ENCODE results near the gene GTF2IRD1. TPM values are rescaled to one million over a fixed set of nuclear protein-coding genes. Genes with fewer than 3 reads are reported as not detected.

The GTF2IRD1 gene
- total RNA-seq, 1 experiment from 2014 or later = 34.3 TPM

DNA sequence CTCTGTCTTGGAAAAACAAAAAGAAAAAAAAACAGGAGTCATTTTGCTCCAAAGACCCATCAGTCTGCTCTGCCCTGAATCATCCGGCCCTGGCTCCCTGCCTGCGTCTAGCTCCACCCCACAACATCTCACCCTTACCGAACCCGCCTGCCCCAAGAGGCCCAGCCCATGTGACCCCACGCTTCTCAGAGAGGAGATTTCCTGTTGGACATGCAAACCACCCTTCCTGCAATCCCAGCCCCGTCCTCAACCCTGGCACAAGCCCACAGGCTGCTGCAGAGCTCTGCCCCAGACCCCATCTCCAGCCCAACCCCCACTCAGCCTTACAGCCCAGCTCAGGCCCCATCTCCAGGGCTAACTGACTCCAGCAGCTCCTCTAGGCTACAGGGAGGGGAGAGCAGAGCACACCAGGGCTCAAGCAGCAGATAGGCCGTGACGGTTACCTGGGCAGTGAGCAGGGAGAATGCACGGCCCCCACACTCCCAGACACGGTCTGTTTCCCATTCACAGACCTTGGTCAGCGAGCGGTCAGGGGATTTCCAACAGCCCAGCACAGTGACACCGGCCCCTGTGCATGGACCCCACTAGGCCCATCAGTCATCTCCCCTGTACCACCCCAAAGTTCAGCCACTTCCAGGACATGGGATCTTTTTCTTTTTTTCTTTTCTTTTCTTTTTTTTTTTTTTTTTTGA lies 133.9 kb downstream of the GTF2IRD1 start:
- Histone ChIP-seq H3T11ph (ENCODE audit: low read length) (no peak overlapping the region), H3K14ac (ENCODE audit: insufficient read depth, low read length) (no peak overlapping the region), H3K27ac (ENCODE audit: insufficient read length, low read depth, low read length) (no peak overlapping the region), H3K4ac (ENCODE audit: low read depth, low read length) (no peak overlapping the region), H3K79me1 (ENCODE audit: insufficient read depth, low read depth, low read length, poor library complexity, severe bottlenecking) (no peaks in the 10 kb centered on the region), H3K4me1 (ENCODE audit: insufficient read depth, low read length) (no peaks in the 10 kb centered on the region), H4K5ac (ENCODE audit: insufficient read length, low read depth, low read length) (no peak overlapping the region), H4K91ac (ENCODE audit: insufficient read length, low read depth, low read length) (no peak overlapping the region), H3K23ac (ENCODE audit: insufficient read length, low read depth, low read length) (no peak overlapping the region), H3K4me2 (ENCODE audit: insufficient read depth, insufficient read length, low read length) (no peak overlapping the region), H3K79me2 (ENCODE audit: insufficient read depth, low read length) (no peaks in the 10 kb centered on the region), H2BK5ac (ENCODE audit: insufficient read length, low read length) (no peak overlapping the region), H2AK5ac (ENCODE audit: insufficient read length, low read length) (no peak overlapping the region), H2AFZ (ENCODE audit: low read length) (no peak overlapping the region), H3K56ac (ENCODE audit: insufficient read length, low read depth, low read length) (no peak overlapping the region), H2BK15ac (ENCODE audit: low read depth, low read length) (no peak overlapping the region), H3K18ac (ENCODE audit: insufficient read length, low read depth, low read length) (no peak overlapping the region), H2BK12ac (ENCODE audit: insufficient read length, low read depth, low read length) (no peak overlapping the region), H3K23me2 (ENCODE audit: insufficient read length, low read depth, low read length, poor library complexity, severe bottlenecking) (no peaks in the 10 kb centered on the region), H2BK20ac (ENCODE audit: low read depth, low read length, poor library complexity, severe bottlenecking) (no peak overlapping the region), H4K20me1 (ENCODE audit: control insufficient read depth, insufficient read depth, insufficient read length) (no peaks in the 10 kb centered on the region), H3K9me3 (ENCODE audit: control insufficient read depth, low read depth, low read length) (no peaks in the 10 kb centered on the region), H2BK120ac (ENCODE audit: low read depth, low read length, poor library complexity, severe bottlenecking) (no peak overlapping the region), H3K27me3 (ENCODE audit: insufficient read depth, low read length) (no peaks in the 10 kb centered on the region), H4K8ac (replicated peaks; ENCODE audit: insufficient read length, low read depth, low read length) (no peak overlapping the region), H3K9ac (ENCODE audit: extremely low read depth, insufficient read length, low read length) (no peak overlapping the region)
- Mint-ChIP-seq H3K36me3 (ENCODE audit: insufficient read depth in 1 of 3, low read depth in 3 of 3) (peaks cover 8 to 32% (median 28%) of the 10 kb centered on the region in 3 experiments; a peak in 6 of 7 replicates), H3K9me3 (no peaks in the 10 kb centered on the region), H3K4me1 (peaks cover 22 to 33% of the 10 kb centered on the region in 2 experiments), H3K27ac (peak overlapping the region; percentile 94 to 98 (median 94)), H3K4me3 (peak overlapping the region in 1 of 2 experiments; percentile 41; a peak in 1 of 5 replicates), H3K27me3 (ENCODE audit: low read depth) (no peaks in the 10 kb centered on the region; the same call in 1 of the 2 replicates)
- TF ChIP-seq, protein P1, sequence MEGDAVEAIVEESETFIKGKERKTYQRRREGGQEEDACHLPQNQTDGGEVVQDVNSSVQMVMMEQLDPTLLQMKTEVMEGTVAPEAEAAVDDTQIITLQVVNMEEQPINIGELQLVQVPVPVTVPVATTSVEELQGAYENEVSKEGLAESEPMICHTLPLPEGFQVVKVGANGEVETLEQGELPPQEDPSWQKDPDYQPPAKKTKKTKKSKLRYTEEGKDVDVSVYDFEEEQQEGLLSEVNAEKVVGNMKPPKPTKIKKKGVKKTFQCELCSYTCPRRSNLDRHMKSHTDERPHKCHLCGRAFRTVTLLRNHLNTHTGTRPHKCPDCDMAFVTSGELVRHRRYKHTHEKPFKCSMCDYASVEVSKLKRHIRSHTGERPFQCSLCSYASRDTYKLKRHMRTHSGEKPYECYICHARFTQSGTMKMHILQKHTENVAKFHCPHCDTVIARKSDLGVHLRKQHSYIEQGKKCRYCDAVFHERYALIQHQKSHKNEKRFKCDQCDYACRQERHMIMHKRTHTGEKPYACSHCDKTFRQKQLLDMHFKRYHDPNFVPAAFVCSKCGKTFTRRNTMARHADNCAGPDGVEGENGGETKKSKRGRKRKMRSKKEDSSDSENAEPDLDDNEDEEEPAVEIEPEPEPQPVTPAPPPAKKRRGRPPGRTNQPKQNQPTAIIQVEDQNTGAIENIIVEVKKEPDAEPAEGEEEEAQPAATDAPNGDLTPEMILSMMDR (conservative IDR thresholded peaks at IDR 0.05) = no peak
- WGBS (ENCODE audit: extremely low coverage, insufficient read length, low lambda C conversion rate) = no CpG with 5 or more reads among the region's 13 CpGs
- DNase-seq = peak; percentile 81

All from H9 (cell line).